Frontal cortex (tissue), 4 donors: ENCODE data around the gene ATXN1. TPM values are rescaled to one million over a fixed set of nuclear protein-coding genes. Genes with fewer than 3 reads are reported as not detected.
A peak's percentile ranks its signal among the peaks of the same experiment; 100 is the strongest.

Experiments used
- DNase-seq, 2 donors: peaks; one replicate each; pipeline ENCODE4 v3.0.0; 2012; ENCODE audit warnings: low spot score in 2 of 2
- FAIRE-seq: peaks from 2 replicates; lab custom pipeline; 2012; peaks lifted over from hg19 to GRCh38; lab: Jason Lieb, UNC
- total RNA-seq: library from RNA; depleted of rRNA; stranded (reverse); fragments of >200 nt; gene quantifications from one replicate; pipeline ENCODE4 v1.2.3, GENCODE V29; 2014
- donor health status: control.
- donor health status: control.
- donor health status: control.

The ATXN1 gene
- total RNA-seq, 1 donor from 2014 or later: 52.2 TPM

GRCh38 chr6:16596616-16597331, 164.5 kb downstream of the ATXN1 start:
- no peak for DNase-seq
- FAIRE-seq: no peak

GRCh38 chr6:16595514-16596120, 165.6 kb downstream of the ATXN1 start:
- DNase-seq (no peak), FAIRE-seq (no peak)

GRCh38 chr6:16594849-16595248, 166.4 kb downstream of the ATXN1 start:
- DNase-seq: no peak
- no peak for FAIRE-seq

GRCh38 chr6:16592223-16592911, 168.9 kb downstream of the ATXN1 start:
- DNase-seq (no peak), FAIRE-seq (no peak)

GRCh38 chr6:16591396-16592222, 169.7 kb downstream of the ATXN1 start:
- FAIRE-seq (no peak), DNase-seq (peak in 1 of 2 donors; percentile 16)

GRCh38 chr6:16585805-16586204, 175.5 kb downstream of the ATXN1 start:
- DNase-seq (no peak), FAIRE-seq (no peak)

- FAIRE-seq (no peak), DNase-seq (no peak)
Observed at GRCh38 chr6:16583144-16583762, 178.0 kb downstream of the ATXN1 start.

- no peak for DNase-seq
- no peak for FAIRE-seq
Observed at GRCh38 chr6:16582446-16583143, 178.7 kb downstream of the ATXN1 start.

GRCh38 chr6:16578695-16579285, 182.5 kb downstream of the ATXN1 start:
- no peak for DNase-seq
- no peak for FAIRE-seq

- DNase-seq: no peak
- no peak for FAIRE-seq
Observed at GRCh38 chr6:16576451-16577368, 184.6 kb downstream of the ATXN1 start.

- FAIRE-seq (no peak), DNase-seq (no peak)
Observed at GRCh38 chr6:16575655-16576054, 185.6 kb downstream of the ATXN1 start.

- FAIRE-seq (no peak), DNase-seq (no peak)
Observed at GRCh38 chr6:16572943-16573342, 188.3 kb downstream of the ATXN1 start.

- no peak for FAIRE-seq
- DNase-seq: no peak
Observed at GRCh38 chr6:16572317-16572716, 188.9 kb downstream of the ATXN1 start.

GRCh38 chr6:16570946-16571345, 190.3 kb downstream of the ATXN1 start:
- FAIRE-seq (no peak), DNase-seq (no peak)

GRCh38 chr6:16570221-16570553, 191.1 kb downstream of the ATXN1 start:
- DNase-seq: no peak
- no peak for FAIRE-seq

- DNase-seq: no peak
- no peak for FAIRE-seq
Observed at GRCh38 chr6:16568128-16568527, 193.1 kb downstream of the ATXN1 start.

- FAIRE-seq (no peak), DNase-seq (no peak)
Observed at GRCh38 chr6:16567071-16567470, 194.2 kb downstream of the ATXN1 start.

- DNase-seq: no peak
- no peak for FAIRE-seq
Observed at GRCh38 chr6:16564436-16564835, 196.8 kb downstream of the ATXN1 start.
